Activated CD4-positive, CD25-positive, alpha-beta regulatory T cell treated with anti-CD3 and anti-CD28 coated beads, Interleukin-2, amount 50 U/mL, for 16 hours (primary cell): ENCODE data around the gene GPATCH1.
"Not testable (repeated sequence)": the region's sequence is repeated elsewhere in the genome, so short reads cannot be mapped to it uniquely, and the experiment has no call there.

Experiments
- DNase-seq: peaks from one replicate; pipeline ENCODE4 v3.0.0-alpha.2; 2020; ENCODE audit warnings: low read depth, low spot score

Gene GPATCH1

DNA sequence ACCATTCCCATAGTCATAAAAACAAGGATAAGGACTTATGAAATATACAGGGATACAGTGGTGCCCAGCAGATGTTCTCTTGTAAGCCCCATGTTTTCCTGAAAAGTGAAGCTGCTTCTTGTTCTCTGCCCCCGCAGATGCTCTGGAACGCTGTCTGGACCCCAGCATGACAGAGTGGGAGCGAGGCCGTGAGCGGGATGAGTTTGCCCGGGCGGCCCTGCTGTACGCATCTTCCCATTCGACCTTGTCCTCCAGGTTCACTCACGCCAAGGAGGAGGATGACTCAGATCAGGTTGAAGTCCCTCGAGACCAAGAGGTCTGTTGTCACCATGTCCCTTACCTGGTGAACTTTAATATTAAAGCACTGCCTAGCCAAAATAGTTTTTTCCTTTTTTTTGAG lies 30.6 kb downstream of the GPATCH1 start:
- no peak for DNase-seq

DNA sequence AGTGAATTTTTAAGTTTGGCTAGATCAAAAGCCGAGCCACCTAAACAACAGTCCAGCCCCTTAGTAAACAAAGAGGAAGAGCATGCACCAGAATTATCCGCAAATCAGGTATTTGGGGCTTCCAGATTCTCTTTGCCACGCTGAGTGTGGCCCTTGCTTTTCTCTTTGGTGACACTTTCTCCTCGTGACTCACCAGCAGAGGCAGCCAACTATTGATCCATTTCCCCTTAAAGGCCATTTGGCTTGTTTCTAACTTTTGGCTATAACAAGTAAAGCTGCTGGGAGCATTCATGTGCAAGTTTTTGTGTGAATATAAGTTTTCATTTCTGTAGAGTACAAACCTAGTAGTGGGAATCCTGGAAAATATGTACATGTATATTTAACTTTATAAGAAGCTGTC lies 33.3 kb downstream of the GPATCH1 start:
- DNase-seq = no peak

DNA sequence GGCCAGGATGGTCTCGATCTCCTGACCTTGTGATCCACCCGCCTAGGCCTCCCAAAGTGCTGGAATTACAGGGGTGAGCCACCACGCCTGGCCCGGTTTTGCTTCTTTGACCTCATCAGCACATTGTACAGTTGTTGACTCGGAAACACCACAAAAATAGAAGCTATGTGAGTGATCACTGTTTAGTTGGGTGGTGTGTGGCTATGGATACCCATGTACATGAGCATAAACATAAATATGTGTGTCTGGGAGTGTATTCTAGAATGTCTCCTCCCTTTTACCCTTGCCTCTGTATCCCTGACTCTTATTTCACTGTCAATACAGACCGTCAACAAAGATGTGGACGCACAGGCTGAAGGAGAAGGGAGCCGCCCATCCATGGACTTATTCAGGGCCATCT lies 36.5 kb downstream of the GPATCH1 start:
- no peak for DNase-seq

DNA sequence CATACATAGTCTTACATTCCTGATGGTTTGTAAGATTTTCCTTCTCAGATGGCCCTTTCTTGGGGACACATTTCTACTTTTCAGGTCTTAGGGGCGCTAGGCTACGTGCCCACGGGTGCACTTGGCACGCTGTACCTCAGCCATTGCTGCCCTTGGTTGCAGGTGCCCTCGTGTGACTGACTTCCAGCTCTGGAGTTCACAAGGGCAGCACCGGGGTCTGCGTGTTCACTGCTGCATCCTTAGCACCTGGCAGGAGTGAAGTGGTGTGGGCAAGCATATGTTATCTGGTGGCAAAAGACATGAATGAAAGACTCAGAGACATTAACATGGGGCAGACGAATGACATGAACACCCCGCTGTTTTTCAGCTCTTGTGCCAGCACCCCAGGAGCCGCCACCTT lies 37.7 kb downstream of the GPATCH1 start:
- DNase-seq = no peak

DNA sequence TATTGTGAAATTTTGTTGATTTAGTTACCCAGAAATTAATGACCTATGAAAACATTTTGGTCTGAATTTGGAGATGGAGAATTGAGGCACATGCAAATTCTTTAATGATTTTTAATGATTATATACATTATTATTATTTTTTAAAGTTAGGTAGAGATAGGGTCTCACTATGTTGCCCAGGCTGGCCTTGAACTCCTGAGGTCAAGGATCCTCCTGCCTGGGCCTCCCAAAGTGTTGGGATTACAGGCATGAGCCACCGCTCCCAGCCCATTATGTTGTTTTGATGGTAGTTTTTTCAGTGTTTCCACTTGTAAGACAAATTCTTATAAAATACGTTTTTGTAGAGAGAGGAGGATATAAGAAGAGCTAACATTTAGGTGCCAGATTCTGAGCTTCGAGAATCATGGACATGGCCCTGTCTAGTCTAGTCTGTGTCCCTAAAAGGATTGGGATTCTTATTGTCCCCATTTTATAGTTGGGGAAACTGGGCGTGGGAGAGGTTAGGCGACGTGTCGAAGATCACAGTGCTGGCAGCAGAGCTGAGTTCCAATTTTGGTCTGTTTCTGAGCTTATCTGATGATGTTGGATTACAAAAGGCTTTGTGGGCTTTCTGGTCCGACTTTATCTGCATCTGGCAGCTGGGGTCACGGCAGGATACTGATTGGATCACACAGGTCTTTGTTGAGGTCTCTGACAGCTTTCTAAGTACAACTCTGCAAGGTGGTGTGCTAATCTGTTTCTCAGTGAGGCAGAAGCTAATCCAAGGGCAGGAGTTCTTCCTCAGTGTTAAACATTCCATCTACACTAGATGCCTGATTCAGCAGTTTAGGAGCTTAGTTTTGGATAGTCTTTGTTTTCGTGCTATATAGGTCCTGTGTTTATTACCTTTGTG lies 43.5 kb downstream of the GPATCH1 start:
- DNase-seq = no peak

DNA sequence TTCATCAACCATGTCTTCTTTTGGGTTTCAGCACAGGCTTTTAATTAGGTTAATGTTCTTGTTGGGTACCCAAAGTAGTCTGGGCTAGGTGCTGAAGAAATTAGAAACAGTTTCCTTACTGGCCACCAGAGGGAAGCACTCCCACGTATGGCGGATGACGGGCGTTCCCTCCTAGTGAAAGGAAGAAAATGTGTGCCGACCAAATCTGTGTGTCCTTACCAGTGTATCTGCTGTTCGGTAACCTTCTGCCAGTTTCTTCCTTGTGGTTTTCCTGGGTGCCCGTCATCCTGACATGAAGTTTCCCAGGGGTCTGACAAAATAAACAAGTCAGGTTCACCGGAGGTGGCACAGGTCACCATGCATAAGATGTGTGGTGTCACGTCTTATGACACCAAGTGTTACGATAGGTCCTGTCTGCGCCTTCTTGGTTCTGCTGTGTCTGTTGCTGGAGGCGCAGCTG lies 45.0 kb downstream of the GPATCH1 start:
- peak; percentile 17 for DNase-seq

GRCh38 chr19:33126712-33127111 lies 45.7 kb downstream of the GPATCH1 start:
- not testable (repeated sequence) for DNase-seq

DNA sequence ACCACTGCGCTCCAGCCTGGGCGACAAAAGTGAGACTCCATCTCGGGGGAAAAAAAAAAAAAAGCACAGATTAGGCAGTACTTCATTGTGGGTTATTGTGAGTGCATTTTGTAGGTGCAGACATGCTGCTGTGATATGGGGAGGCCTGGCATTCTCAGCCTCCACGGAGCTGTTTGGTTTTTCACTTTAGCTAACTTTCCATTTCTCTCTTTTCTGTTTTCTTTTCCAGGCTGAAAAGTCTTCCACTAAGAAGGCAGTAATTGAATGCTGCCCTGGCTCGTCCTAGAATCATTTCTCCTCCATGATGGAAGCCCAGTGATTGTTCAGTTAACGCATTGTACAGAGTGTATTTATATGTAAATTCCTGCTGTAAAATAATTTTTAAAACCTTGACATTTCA lies 48.9 kb downstream of the GPATCH1 start:
- no peak for DNase-seq

GRCh38 chr19:33130433-33130832 lies 49.5 kb downstream of the GPATCH1 start:
- no peak for DNase-seq

GRCh38 chr19:33132021-33132420 lies 51.0 kb downstream of the GPATCH1 start, which contains the start of gene WDR88:
Gene WDR88, plus strand, starts transcription at chr19:33132114. Its CDS starts 56 bp downstream, at chr19:33132170.
- DNase-seq = no peak

- no peak for DNase-seq
These were observed 51.4 kb downstream of the GPATCH1 start for GRCh38 chr19:33132425-33132824.

DNA sequence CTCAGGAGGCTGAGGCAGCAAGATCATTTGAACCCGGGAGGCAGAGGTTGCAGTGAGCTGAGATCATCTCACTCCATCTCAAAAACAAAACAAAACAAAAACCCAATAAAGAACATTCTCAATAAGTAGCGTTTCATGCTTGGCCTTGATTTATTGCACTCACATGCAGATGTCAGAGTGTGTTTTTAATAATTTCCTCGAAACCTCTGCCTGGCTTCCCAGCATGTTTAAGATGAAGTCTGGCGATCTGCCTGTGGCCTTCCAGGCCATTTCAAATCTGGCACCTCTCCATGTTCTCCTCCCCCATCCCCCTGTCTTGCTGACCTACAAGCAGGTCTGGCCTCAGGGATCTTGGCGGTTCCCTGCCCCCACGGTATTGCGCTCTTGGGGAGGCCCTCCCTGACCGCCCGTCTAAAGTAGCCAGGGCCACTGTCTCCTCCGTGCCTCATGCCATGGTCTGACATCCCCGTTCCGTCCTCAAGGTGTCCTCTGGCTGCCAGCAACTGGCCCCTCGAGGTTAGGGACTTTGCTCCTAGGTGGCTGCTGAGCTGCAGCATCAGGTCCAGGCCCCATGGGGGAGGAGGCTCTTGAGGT lies 52.6 kb downstream of the GPATCH1 start:
- no peak for DNase-seq

GRCh38 chr19:33134571-33135041 lies 53.6 kb downstream of the GPATCH1 start:
- peak; percentile 15 for DNase-seq

- no peak for DNase-seq
These were observed 58.2 kb downstream of the GPATCH1 start for GRCh38 chr19:33139165-33139564.

DNA sequence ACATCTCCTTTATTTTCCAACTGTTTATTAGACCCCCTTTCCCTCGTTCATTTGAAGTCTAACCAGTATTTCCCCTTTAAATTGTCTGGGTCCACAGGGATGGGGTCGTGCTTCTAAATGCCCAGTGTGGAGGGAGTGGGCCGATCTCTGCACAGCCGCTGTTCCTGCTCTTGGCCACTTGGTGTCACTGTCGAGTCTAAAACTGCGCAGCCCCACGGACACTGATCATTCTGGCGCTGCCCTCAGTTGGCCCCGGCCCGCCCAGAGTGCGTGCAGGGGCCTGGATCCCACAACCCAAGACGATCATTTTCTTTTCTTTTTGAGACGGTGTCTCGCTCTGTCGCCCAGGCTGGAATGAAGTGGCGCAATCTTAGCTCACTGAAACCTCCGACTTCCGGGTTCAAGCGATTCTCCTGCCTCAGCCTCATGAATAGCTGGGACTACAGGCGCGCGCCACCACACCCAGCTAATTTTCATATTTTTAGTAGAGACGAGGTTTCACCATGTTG lies 63.0 kb downstream of the GPATCH1 start:
- peak; percentile 17 for DNase-seq

- no peak for DNase-seq
These were observed 65.2 kb downstream of the GPATCH1 start for GRCh38 chr19:33146209-33146608.

DNA sequence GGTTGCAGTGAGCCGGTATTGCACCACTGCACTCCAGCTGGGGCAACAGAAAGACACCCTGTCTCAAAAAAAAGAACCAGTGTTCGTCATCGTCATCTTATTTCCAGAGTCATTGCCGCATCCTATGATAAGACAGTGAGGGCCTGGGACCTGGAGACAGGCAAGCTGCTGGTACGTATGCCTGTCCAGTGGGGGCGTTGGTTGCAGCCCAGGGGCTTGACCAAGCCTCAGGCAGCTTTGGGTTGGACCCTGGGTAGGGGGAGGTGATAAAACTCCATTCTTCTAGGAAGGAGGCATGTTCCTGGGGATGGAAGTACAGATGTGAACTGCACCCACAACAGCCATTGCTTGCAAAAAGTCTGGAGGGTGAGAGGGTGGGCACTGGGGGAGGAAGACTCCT lies 66.6 kb downstream of the GPATCH1 start:
- DNase-seq = no peak

- no peak for DNase-seq
These were observed 70.0 kb downstream of the GPATCH1 start for GRCh38 chr19:33150852-33151518.

DNA sequence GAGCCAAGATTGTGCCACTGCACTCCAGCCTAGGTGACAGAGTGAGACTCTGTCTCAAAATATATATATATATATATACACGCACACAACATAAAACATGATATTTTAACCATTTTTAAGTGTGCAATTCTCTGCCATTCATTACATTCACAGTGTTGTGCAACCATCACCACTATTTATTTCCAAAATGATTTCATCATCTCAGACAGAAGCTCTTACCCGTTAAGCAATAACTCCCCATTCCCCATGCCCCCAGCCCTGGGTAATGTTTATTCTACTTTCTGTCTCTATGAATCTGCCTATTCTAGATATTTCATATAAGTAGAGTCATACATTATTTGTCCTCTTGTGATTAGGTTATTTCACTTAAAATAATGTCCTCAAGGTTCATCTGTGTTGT lies 71.2 kb downstream of the GPATCH1 start:
- no peak for DNase-seq

DNA sequence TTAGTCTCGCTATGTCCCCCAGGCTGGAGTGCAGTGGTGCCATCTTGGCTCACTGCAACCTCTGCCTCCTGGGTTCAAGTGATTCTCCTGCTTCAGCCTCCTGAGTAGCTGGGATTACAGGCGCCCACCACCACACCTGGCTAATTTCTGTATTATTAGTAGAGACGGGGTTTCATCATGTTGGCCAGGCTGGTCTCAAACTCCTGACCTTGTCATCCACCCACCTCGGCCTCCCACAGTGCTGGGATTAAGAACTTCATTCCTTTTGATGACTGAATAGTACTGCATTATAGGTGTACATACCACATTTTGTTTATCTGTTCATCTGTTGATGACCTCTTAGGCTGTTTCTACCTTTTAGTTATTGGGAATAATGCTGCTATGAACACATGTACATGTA lies 71.6 kb downstream of the GPATCH1 start:
- DNase-seq = not testable (repeated sequence)

GRCh38 chr19:33154313-33154712 lies 73.3 kb downstream of the GPATCH1 start:
- not testable (repeated sequence) for DNase-seq

DNA sequence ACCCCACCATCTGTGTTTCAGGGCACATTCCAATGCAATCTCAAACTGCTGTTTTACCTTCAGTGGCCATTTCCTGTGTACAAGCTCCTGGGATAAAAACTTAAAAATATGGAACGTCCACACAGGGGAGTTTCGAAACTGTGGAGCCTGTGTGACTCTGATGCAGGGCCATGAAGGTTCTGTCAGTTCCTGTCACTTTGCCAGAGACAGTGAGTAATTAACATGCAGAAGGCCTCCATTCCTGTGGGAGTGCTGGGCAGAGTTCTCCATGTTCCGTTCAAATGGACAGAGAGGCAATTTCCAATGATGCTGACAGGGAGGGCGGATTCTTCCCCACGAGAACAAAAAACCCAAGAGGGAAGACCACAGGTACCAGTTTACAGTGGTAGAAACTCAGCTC lies 75.4 kb downstream of the GPATCH1 start:
- DNase-seq = no peak
